ENCODE results near the gene CLDN1.

Gene CLDN1

DNA sequence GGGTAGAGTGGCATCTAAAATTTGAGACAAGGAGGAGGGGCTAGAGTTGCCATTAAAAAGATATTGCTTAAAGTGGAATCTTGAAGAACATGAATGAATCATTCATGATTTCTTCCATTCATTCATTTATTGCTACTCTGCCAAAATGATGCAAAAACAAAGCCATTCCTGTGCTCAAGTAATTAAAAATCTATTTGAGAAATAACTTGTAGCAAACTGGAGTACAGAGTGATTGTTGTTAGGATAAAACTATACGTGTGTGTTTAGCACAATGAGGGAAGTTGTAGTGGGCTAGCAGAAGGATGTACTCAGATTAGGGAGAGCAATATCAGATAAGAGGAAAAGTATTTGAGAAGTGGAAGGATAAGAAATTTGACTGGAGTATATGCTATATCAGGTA lies 11.7 kb upstream of the CLDN1 start:
- no peak overlapping the region for H3K4me3 ChIP-seq (ENCODE audit: low read length)
- H4K20me1 ChIP-seq (ENCODE audit: insufficient read depth, low read length): no peaks in the 10 kb centered on the region
- H3K9me2 ChIP-seq (replicated peaks; ENCODE audit: insufficient read depth, low read length): no peaks in the 10 kb centered on the region
- no peak overlapping the region for H3K9ac ChIP-seq (ENCODE audit: low read length)
- no peaks in the 10 kb centered on the region for H3K9me3 ChIP-seq (replicated peaks; ENCODE audit: insufficient read depth, low read length)
- H3F3A ChIP-seq (ENCODE audit: insufficient read depth, low read length): no peaks in the 10 kb centered on the region
- H3K36me3 ChIP-seq (replicated peaks; ENCODE audit: insufficient read depth, low read length): no peaks in the 10 kb centered on the region
- TF ChIP-seq, protein P1, sequence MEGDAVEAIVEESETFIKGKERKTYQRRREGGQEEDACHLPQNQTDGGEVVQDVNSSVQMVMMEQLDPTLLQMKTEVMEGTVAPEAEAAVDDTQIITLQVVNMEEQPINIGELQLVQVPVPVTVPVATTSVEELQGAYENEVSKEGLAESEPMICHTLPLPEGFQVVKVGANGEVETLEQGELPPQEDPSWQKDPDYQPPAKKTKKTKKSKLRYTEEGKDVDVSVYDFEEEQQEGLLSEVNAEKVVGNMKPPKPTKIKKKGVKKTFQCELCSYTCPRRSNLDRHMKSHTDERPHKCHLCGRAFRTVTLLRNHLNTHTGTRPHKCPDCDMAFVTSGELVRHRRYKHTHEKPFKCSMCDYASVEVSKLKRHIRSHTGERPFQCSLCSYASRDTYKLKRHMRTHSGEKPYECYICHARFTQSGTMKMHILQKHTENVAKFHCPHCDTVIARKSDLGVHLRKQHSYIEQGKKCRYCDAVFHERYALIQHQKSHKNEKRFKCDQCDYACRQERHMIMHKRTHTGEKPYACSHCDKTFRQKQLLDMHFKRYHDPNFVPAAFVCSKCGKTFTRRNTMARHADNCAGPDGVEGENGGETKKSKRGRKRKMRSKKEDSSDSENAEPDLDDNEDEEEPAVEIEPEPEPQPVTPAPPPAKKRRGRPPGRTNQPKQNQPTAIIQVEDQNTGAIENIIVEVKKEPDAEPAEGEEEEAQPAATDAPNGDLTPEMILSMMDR (IDR thresholded peaks at IDR 0.05; ENCODE audit: low read length): no peak
- no peak for TF ChIP-seq EZH2phosphoT487 (IDR thresholded peaks at IDR 0.05; ENCODE audit: low read length)
- no peak for TF ChIP-seq EZH2 (optimal IDR thresholded peaks at IDR 0.05; ENCODE audit: low read depth, low read length)
- no peak overlapping the region for H3K27ac ChIP-seq (ENCODE audit: low read length)
- H3K79me2 ChIP-seq (ENCODE audit: low read length): no peaks in the 10 kb centered on the region
- no peaks in the 10 kb centered on the region for H3K4me1 ChIP-seq (ENCODE audit: low read length)
- H3K4me2 ChIP-seq (ENCODE audit: low read depth, low read length): no peak overlapping the region
- DNase-seq: no peak
- H3K27me3 ChIP-seq (replicated peaks; ENCODE audit: insufficient read depth, low read length): no peaks in the 10 kb centered on the region
- H2AFZ ChIP-seq (ENCODE audit: low read length): no peak overlapping the region

DNA sequence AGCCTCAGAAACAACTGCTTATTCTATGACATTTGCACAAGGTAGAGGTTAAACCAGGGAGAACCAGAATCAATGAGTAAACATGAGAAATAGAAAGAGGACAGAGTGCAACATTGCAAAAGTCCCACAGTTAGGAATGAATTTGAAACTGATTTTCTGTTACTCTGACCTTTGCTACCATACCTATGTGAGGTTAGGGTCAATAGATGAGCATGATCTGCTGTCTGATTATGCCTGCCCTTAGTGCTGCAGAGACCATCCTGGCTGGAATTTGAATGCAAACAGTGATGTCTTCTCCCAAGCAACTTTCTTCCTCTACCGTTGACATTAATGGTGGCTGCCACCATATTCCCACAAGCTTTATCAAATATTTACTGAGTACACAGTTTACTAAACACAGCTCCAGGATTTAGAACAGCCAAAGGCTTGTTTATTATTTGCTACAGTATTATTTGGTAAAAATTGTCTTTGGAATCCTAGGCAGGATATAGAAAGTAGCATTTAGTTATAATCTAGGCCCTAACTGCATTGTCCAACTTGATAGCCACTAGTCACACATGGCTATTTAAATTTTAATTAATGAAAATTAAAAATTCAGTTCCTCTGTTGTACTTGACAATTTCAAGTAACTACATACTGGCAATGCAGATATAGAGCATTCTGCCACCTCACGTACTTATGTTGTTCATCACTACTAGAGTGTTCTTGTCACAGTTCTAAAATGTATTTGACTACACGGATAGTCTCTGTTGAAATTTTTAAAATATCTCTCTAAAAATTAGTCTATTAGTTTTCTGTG lies 8.9 kb upstream of the CLDN1 start:
- no peak for DNase-seq
- H3K9me3 ChIP-seq (replicated peaks; ENCODE audit: insufficient read depth, low read length): no peaks in the 10 kb centered on the region
- H3K27me3 ChIP-seq (replicated peaks; ENCODE audit: insufficient read depth, low read length): no peaks in the 10 kb centered on the region
- no peak overlapping the region for H2AFZ ChIP-seq (ENCODE audit: low read length)
- H3K9ac ChIP-seq (ENCODE audit: low read length): no peak overlapping the region
- H3K36me3 ChIP-seq (replicated peaks; ENCODE audit: insufficient read depth, low read length): no peaks in the 10 kb centered on the region
- no peaks in the 10 kb centered on the region for H4K20me1 ChIP-seq (ENCODE audit: insufficient read depth, low read length)
- no peaks in the 10 kb centered on the region for H3F3A ChIP-seq (ENCODE audit: insufficient read depth, low read length)
- H3K4me2 ChIP-seq (ENCODE audit: low read depth, low read length): no peak overlapping the region
- no peak for TF ChIP-seq EZH2 (optimal IDR thresholded peaks at IDR 0.05; ENCODE audit: low read depth, low read length)
- TF ChIP-seq EZH2phosphoT487 (IDR thresholded peaks at IDR 0.05; ENCODE audit: low read length): no peak
- TF ChIP-seq, protein P1 (IDR thresholded peaks at IDR 0.05; ENCODE audit: low read length): no peak
- no peaks in the 10 kb centered on the region for H3K9me2 ChIP-seq (replicated peaks; ENCODE audit: insufficient read depth, low read length)
- H3K27ac ChIP-seq (ENCODE audit: low read length): no peak overlapping the region
- H3K79me2 ChIP-seq (ENCODE audit: low read length): no peaks in the 10 kb centered on the region
- H3K4me3 ChIP-seq (ENCODE audit: low read length): no peak overlapping the region
- no peaks in the 10 kb centered on the region for H3K4me1 ChIP-seq (ENCODE audit: low read length)

DNA sequence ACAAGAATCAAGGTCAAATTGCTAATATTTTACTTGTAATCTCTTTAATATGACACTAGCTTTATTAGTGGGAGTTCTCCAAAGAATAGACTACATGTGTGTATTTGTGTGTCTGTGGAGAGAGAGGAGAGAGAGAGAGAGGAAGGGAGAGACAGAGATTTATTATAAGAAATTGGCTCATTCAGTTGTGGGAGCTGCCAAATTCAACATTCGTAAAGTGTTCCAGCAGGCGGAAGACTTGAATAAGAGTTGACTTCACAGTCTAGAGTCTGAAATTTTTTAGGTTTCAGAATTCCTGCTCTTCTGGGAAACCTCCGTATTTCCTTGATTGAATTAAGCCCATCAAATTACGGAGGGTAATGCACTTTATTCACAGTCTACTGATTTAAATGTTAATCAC lies 4.7 kb upstream of the CLDN1 start:
- no peaks in the 10 kb centered on the region for H3K9me2 ChIP-seq (replicated peaks; ENCODE audit: insufficient read depth, low read length)
- no peak for DNase-seq
- H2AFZ ChIP-seq (ENCODE audit: low read length): no peak overlapping the region
- H3K9ac ChIP-seq (ENCODE audit: low read length): no peak overlapping the region
- no peaks in the 10 kb centered on the region for H3K27me3 ChIP-seq (replicated peaks; ENCODE audit: insufficient read depth, low read length)
- H3K27ac ChIP-seq (ENCODE audit: low read length): no peak overlapping the region
- no peak for TF ChIP-seq EZH2 (optimal IDR thresholded peaks at IDR 0.05; ENCODE audit: low read depth, low read length)
- no peak for TF ChIP-seq EZH2phosphoT487 (IDR thresholded peaks at IDR 0.05; ENCODE audit: low read length)
- TF ChIP-seq, protein P1 (IDR thresholded peaks at IDR 0.05; ENCODE audit: low read length): no peak
- no peaks in the 10 kb centered on the region for H3K4me1 ChIP-seq (ENCODE audit: low read length)
- H3F3A ChIP-seq (ENCODE audit: insufficient read depth, low read length): no peaks in the 10 kb centered on the region
- H3K79me2 ChIP-seq (ENCODE audit: low read length): no peaks in the 10 kb centered on the region
- no peak overlapping the region for H3K4me2 ChIP-seq (ENCODE audit: low read depth, low read length)
- H3K9me3 ChIP-seq (replicated peaks; ENCODE audit: insufficient read depth, low read length): no peaks in the 10 kb centered on the region
- no peak overlapping the region for H3K4me3 ChIP-seq (ENCODE audit: low read length)
- no peaks in the 10 kb centered on the region for H3K36me3 ChIP-seq (replicated peaks; ENCODE audit: insufficient read depth, low read length)
- no peaks in the 10 kb centered on the region for H4K20me1 ChIP-seq (ENCODE audit: insufficient read depth, low read length)

All from MM.1S (cell line).